H1 (cell line): ENCODE data around the gene REELD1.

Experiments used
- BRCA1 ChIP-seq: IDR thresholded peaks from 2 replicates; pipeline ENCODE4 v1.6.1; 2012; ENCODE audit warnings: low read depth, low read length, improper control_type of control experiment
- CBX5 ChIP-seq: fragments of 300-800, 300-1000 bp; sonication (generic); IDR thresholded peaks from 2 replicates; pipeline ENCODE4 v1.7.1; 2016; ENCODE audit warnings: antibody characterized with exemption, low read length, low read depth
- CTCF ChIP-seq, 3 experiments: IDR thresholded peaks; 1 replicate in 2 of 3; 2 replicates in 1 of 3; pipeline versions ENCODE4 v1.5.1 to v1.6.1; 2011; ENCODE audit warnings: low read length in 3 of 3, mild to moderate bottlenecking in 3 of 3, inconsistent platforms in 2 of 3, low read depth in 1 of 3, moderate library complexity in 1 of 3; ENCODE audit not compliant: insufficient read depth in 1 of 3; ENCODE audit errors: control extremely low read depth in 1 of 3
- EZH2 ChIP-seq: fragments of 200-600 bp; sonication (generic); IDR thresholded peaks from 2 replicates; pipeline ENCODE4 v1.7.1; 2012; ENCODE audit warnings: low read depth, mild to moderate bottlenecking, moderate library complexity, low read length, inconsistent platforms; ENCODE audit not compliant: severe bottlenecking
- HDAC6 ChIP-seq: IDR thresholded peaks from one replicate; pipeline ENCODE4 v1.7.1; 2012; ENCODE audit warnings: low read depth, mild to moderate bottlenecking, inconsistent platforms, low read length, moderate library complexity
- MAFK ChIP-seq: IDR thresholded peaks from 2 replicates; pipeline ENCODE4 v1.6.1; 2012; ENCODE audit warnings: low read depth, mild to moderate bottlenecking, improper control_type of control experiment, low read length
- MAX ChIP-seq: IDR thresholded peaks from 2 replicates; pipeline ENCODE4 v1.6.1; 2012; ENCODE audit warnings: inconsistent platforms
- POLR2AphosphoS5 ChIP-seq: IDR thresholded peaks from 2 replicates; pipeline ENCODE4 v1.6.1; 2011; ENCODE audit warnings: low read depth, low read length
- RFX5 ChIP-seq: IDR thresholded peaks from 2 replicates; pipeline ENCODE4 v1.6.1; 2011; ENCODE audit warnings: low read depth, low read length, improper control_type of control experiment, borderline replicate concordance
- SP1 ChIP-seq: IDR thresholded peaks from 2 replicates; pipeline ENCODE4 v1.6.1; 2011; ENCODE audit warnings: low read depth, low read length

- TF ChIP-seq EZH2 (no peak), CTCF (IDR thresholded peaks at IDR 0.05; ENCODE audit: control extremely low read depth in 1 of 3, insufficient read depth in 1 of 3, low read depth in 1 of 3, low read length in 3 of 3) (no peak), BRCA1 (no peak), HDAC6 (no peak), MAFK (no peak), MAX (no peak), CBX5 (no peak), RFX5 (no peak), SP1 (no peak), POLR2AphosphoS5 (no peak)
Measured at GRCh38 chr4:146263793-146264192, 49.5 kb downstream of the REELD1 start.
